Tibial artery (tissue), 4 donors: ENCODE data around the gene ABCC3.

Experiments used
- DNase-seq, 2 donors: peaks; one replicate each; pipeline ENCODE4 v3.0.0-alpha.2; 2019
- H3K27ac ChIP-seq, 2 donors: fragments of 200-600 bp; sonication (generic) in 1 of 2; 1 replicate in 1 of 2; 2 replicates in 1 of 2; pipeline ENCODE4 v1.5.1; 2018 to 2019; ENCODE audit warnings: mild to moderate bottlenecking in 1 of 2
- H3K27me3 ChIP-seq, 2 donors: fragments of 200-600 bp; sonication (generic) in 1 of 2; one replicate each; pipeline versions ENCODE4 v1.5.1 to v1.6.0; 2016 to 2019
- H3K36me3 ChIP-seq, 3 donors: fragments of 200-600 bp; sonication (generic) in 2 of 3; one replicate each; pipeline ENCODE4 v1.5.1; 2016 to 2019; ENCODE audit warnings: mild to moderate bottlenecking in 2 of 3
- H3K4me1 ChIP-seq, 4 donors: fragments of 200-600 bp; sonication (generic) in 2 of 4; 1 replicate in 3 of 4; 2 replicates in 1 of 4; pipeline ENCODE4 v1.5.1; 2016 to 2019
- H3K4me3 ChIP-seq, 2 donors: fragments of 200-600 bp; sonication (generic) in 1 of 2; 1 replicate in 1 of 2; 2 replicates in 1 of 2; pipeline ENCODE4 v1.5.1; 2018 to 2019; ENCODE audit warnings: mild to moderate bottlenecking in 2 of 2
- H3K9me3 ChIP-seq, 3 donors: fragments of 200-600 bp; sonication (generic) in 1 of 3; one replicate each; pipeline ENCODE4 v1.5.1; 2016 to 2019
- CTCF ChIP-seq, 2 experiments: fragments of 200-600 bp in 1 of 2; fragments of 450-650 bp in 1 of 2; IDR thresholded peaks; one replicate each; pipeline ENCODE4 v1.5.1; 2017 to 2019; ENCODE audit warnings: antibody characterized with exemption in 2 of 2, mild to moderate bottlenecking in 1 of 2, moderate library complexity in 1 of 2
- intact Hi-C: fragments of 100-400 bp; cut with DNase I; formaldehyde crosslinking; loops from one replicate; pipeline ENCODE4 v1.15.0; 2023; ENCODE audit warnings: low total_unique reads

ABCC3 gene

GRCh38 chr17:50739098-50739497, 104.4 kb downstream of the ABCC3 start:
- no peaks in the 10 kb centered on the region for H3K27me3 ChIP-seq
- no peaks in the 10 kb centered on the region for H3K9me3 ChIP-seq
- H3K4me1 ChIP-seq = peaks cover 0 to 34% (median 9%) of the 10 kb centered on the region in 4 donors
- no peak for TF ChIP-seq CTCF (IDR thresholded peaks at IDR 0.05)
- H3K4me3 ChIP-seq = no peak overlapping the region
- H3K27ac ChIP-seq = no peak overlapping the region
- peaks cover 46 to 59% (median 53%) of the 10 kb centered on the region in 3 donors for H3K36me3 ChIP-seq
- intact Hi-C loops = no loop called here
- no peak for DNase-seq
